Cardiac fibroblast (primary cell): ENCODE results near the gene SERGEF.

ENCODE experiments used
- DNase-seq, 2 donors: peaks; one replicate each; pipeline versions ENCODE4 v3.0.0 to v3.0.0-alpha.2; 2010; ENCODE audit warnings: low read depth in 2 of 2
- H3K4me3 ChIP-seq, 2 donors: replicated peaks in 1 of 2; 1 replicate in 1 of 2; 2 replicates in 1 of 2; pipeline ENCODE4 v1.5.1; 2011; ENCODE audit warnings: low read depth in 2 of 2, low read length in 2 of 2, mild to moderate bottlenecking in 2 of 2, moderate library complexity in 1 of 2
- TF ChIP-seq, protein P1 (sequence below): IDR thresholded peaks from one replicate; pipeline ENCODE4 v1.5.1; 2011; ENCODE audit warnings: low read depth, mild to moderate bottlenecking, low read length, inconsistent platforms

The SERGEF gene

DNA sequence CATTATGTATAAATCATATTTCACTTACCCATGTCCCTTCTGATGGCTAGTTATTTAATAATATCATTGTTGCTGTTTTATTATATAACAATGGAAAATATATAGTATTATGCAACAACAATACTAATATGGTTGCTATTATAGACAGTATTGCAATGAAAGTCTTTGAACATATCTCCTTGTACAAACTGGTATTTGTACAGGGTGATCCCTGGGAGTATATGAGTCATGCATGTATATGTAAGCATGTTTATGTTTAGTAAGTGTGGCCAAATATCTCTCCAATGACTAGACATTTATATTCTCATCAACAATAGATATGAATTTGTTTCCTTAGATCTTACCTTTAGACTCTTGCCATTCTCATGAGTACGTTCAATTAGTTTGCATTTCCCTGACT is 222.4 kb downstream of the SERGEF start:
- DNase-seq, result peak; percentile 5 to 82
- TF ChIP-seq, protein P1, sequence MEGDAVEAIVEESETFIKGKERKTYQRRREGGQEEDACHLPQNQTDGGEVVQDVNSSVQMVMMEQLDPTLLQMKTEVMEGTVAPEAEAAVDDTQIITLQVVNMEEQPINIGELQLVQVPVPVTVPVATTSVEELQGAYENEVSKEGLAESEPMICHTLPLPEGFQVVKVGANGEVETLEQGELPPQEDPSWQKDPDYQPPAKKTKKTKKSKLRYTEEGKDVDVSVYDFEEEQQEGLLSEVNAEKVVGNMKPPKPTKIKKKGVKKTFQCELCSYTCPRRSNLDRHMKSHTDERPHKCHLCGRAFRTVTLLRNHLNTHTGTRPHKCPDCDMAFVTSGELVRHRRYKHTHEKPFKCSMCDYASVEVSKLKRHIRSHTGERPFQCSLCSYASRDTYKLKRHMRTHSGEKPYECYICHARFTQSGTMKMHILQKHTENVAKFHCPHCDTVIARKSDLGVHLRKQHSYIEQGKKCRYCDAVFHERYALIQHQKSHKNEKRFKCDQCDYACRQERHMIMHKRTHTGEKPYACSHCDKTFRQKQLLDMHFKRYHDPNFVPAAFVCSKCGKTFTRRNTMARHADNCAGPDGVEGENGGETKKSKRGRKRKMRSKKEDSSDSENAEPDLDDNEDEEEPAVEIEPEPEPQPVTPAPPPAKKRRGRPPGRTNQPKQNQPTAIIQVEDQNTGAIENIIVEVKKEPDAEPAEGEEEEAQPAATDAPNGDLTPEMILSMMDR, result no peak
- no peak overlapping the region for H3K4me3 ChIP-seq

DNA sequence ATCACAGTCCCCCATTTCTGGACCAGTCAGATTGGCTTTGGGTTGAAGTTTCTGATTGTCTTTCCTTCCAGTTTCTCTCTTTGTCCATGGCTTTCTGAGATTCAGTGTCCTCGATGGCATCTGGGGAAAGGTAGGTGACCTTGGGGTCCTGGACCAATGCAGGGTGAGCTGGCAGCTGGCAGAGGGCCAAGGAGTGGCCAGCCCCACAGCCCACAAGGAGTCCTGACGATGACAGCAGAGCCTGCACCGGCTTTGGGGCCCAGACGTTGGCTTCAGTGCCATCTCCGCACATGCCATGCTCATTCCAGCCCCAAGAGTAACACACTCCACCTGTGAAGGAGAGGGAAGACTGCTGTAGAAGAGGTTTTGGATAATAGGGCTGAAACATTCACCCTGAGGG is 224.8 kb downstream of the SERGEF start:
- H3K4me3 ChIP-seq, result no peak overlapping the region
- DNase-seq, result no peak
- TF ChIP-seq, protein P1, result no peak

DNA sequence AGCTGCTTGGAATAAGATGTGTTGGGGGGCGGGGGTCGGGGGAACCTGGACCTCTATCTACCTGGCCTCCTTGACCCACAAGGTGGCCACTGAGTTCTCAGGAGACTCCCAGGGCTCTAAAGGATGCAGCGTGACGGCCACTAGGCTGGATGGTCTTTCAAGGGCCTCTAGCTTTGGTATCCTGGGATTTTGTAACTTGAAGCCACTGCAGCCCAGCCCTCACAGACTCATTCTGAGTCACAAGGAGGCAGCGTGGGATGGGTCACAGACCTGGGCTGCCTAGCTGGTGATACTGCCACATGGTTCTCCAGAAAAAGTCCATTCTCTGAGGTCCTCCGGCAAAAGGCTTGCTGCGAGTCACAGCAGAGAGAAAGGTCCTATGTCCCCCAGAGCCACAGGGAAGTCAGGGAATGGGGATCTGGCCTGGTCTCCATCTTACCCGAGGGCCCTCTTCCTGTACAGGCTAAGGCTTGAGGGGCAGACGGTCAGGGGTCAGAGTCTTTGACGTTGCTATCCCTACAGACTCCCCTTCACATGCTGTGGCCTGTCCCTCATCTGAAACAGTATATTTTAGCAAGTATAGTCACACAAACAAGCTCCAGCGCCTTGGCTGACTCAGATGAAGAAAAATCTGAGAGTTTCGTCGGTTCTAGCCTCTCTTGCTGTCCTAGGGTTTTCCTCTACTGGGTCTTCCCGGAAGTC is 225.9 kb downstream of the SERGEF start:
- TF ChIP-seq, protein P1, result no peak
- DNase-seq, result peak; percentile 29 to 85
- no peak overlapping the region for H3K4me3 ChIP-seq

DNA sequence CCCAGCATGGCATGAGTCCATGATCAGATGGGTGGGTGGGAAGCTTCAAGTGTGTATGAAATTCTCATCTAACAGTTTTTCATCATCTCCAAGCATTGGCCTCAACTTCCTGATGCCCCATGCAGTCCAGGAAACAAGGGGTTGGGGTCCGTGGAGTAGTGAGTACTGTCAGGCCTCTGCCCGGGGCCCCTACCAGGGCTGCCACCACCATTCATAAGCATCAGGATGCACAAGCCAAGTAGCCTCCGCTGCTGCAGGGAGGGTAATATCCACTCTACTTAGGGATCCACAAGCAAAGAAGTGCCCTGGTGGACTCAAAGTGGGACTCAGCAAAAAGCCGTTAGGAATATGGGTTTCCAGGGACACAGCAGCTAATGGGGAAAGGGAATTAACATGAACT is 229.0 kb downstream of the SERGEF start:
- TF ChIP-seq, protein P1, result no peak
- H3K4me3 ChIP-seq, result no peak overlapping the region
- no peak for DNase-seq

DNA sequence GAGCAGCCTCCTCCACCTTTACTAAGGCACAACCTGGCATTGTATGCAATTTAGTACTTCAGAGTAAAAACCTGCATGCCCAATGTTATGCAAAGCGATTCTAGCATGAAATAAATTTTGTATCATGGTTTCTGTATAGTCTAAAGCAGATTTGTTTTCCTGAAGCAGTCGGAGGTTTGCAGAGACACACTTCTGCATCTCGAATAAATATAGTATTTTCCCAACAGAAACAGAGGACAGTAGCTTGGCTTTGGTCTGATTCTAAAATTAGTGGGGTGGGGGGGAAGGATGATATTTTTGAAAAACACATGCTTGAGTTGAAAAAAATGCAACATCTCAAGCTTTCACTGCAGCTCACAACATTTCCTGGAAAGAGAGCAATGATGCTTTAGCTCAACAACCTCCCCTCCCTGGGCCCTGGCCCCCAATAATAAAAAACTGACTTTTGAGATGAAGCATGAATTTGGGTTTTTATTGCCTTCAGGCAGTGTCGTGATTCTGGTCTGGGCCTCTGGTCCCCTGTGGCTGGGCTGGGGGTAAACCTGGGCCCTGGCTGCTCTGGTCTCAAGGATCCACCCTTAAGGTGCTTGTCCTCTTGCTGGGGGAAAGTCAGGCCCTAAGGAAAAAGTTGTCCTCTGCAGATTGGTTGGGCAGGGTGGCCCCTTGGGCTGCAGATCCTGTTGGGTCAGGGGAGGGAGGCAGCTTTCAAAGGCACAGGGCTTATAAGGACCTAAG is 230.1 kb downstream of the SERGEF start:
- TF ChIP-seq, protein P1, result no peak
- H3K4me3 ChIP-seq, result no peak overlapping the region
- no peak for DNase-seq

DNA sequence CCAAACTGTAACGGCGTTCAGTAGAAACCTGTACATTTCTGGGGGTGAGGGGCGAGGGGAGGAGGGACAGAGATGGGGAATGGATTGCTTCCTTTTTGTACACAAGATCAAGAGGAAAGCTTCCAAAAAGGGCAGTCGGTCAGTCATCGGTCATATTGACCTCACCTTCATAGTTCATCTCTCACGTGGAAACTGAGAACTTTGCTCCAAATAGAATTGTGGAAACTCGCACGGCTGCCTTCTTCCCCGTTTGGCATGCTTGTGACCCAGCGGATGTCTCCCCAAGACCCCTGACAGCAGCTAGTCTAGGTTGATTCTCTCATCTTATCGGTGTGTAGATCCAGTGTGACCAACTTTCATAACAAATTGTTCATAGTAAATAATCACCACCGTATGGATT is 230.7 kb downstream of the SERGEF start:
- no peak overlapping the region for H3K4me3 ChIP-seq
- TF ChIP-seq, protein P1, result no peak
- no peak for DNase-seq
